GM12878 (cell line): ENCODE data around the gene SNAPIN. TPM values are rescaled to one million over a fixed set of nuclear protein-coding genes. Genes with fewer than 3 reads are reported as not detected.

Experiments
- CBFB ChIP-seq: IDR thresholded peaks from 2 replicates; pipeline ENCODE4 v1.6.1; 2016; ENCODE audit warnings: antibody characterized with exemption, low read depth
- MYB ChIP-seq: fragments of 150-350 bp; IDR thresholded peaks from 2 replicates; pipeline ENCODE4 v1.6.1; 2014; ENCODE audit warnings: mild to moderate bottlenecking, low read depth, low read length, borderline replicate concordance
- polyA plus RNA-seq, 11 experiments: library from polyadenylated mRNA; depleted of rRNA in 4 of 11; unstranded in 6 of 11; stranded (reverse) in 5 of 11; fragments of >200 nt; fragmentation: Nextera tagmentation in 4 of 11; fragmentation: Illumina TruSeq in 1 of 11; extraction: Ambion mirVana in 4 of 11; extraction: Trizol in 1 of 11; gene quantifications; 1 replicate in 1 of 11; 2 replicates in 10 of 11; pipeline versions ENCODE4 v1.2.1 to v1.2.3, GENCODE V29; 2011 to 2016; ENCODE audit warnings: inconsistent platforms in 2 of 11, missing spikeins in 2 of 11, low read depth in 1 of 11
- total RNA-seq, 4 experiments: library from RNA; depleted of rRNA in 3 of 4; stranded (reverse); fragments of >200 nt in 3 of 4; fragmentation: Illumina TruSeq in 1 of 4; extraction: Trizol in 1 of 4; gene quantifications; 2 replicates each; pipeline versions ENCODE4 v1.2.1 to v1.2.3, GENCODE V29; 2013 to 2021
- TF ChIP-seq, protein P1 (sequence below): IDR thresholded peaks from 2 replicates; pipeline ENCODE4 v1.6.1; 2011; ENCODE audit warnings: mild to moderate bottlenecking, low read depth, low read length, moderate library complexity; ENCODE audit not compliant: insufficient replicate concordance
- TF ChIP-seq, protein P2 (sequence below): fragments of 450-650 bp; formaldehyde crosslinking; IDR thresholded peaks from 2 replicates; pipeline ENCODE4 v1.5.0; 2022; ENCODE audit warnings: mild to moderate bottlenecking, missing genetic modification characterization
- TF ChIP-seq, protein P3 (sequence below): fragments of 450-650 bp; conservative IDR thresholded peaks from 2 replicates; pipeline ENCODE4 v1.6.1; 2017; ENCODE audit warnings: mild to moderate bottlenecking, moderate library complexity

Gene SNAPIN
- total and polyA plus RNA-seq, 10 of the 15 experiments (the other 5 are each of a cell fraction or from before 2014, with no cell fraction given) = 12.4 to 78.1 (median 38.6) TPM

DNA sequence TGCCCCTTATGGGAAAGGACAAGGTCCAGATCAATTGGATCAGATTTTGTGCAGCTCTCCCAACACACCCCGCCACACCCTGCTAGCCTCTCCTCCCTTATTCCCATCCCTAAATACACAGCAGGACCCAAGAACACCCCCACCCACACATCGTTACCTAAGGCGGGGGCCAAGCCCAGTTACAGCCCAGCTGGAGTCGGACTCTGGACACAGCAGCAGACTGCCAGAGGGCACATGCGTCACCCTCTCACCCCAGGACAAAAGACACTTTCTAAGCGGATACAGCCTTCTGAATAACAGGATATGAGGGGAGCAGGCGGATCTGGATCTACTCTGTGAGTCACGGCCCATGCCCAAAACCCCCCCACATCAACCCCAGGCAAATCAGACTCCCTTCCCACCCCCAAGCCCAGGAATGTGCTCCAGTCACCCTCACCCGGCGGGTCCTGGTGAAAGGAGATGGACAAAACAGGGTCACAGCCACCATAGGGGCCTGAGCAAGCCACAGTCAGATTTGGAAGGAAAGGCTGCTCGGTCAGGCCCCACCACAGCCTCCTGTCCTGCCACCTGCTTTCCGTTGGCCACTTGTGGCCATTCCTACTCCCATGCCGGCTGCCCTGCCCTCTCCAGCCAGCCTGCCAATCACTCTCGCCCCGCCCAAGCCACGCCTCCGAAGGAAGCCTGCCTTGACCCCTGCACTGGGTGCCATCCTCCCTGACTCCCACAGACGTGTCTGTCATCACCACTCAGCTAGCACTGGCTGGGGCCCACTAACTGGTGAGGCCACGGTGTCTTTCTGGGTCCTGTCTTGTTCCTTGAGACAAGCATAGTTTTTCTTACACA is 49.5 kb upstream of the SNAPIN start (continued):
- no peak for TF ChIP-seq CBFB
- no peak for TF ChIP-seq MYB
- TF ChIP-seq, protein P1, sequence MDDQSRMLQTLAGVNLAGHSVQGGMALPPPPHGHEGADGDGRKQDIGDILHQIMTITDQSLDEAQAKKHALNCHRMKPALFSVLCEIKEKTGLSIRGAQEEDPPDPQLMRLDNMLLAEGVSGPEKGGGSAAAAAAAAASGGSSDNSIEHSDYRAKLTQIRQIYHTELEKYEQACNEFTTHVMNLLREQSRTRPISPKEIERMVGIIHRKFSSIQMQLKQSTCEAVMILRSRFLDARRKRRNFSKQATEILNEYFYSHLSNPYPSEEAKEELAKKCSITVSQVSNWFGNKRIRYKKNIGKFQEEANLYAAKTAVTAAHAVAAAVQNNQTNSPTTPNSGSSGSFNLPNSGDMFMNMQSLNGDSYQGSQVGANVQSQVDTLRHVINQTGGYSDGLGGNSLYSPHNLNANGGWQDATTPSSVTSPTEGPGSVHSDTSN = peak; percentile 45
- TF ChIP-seq, protein P2, sequence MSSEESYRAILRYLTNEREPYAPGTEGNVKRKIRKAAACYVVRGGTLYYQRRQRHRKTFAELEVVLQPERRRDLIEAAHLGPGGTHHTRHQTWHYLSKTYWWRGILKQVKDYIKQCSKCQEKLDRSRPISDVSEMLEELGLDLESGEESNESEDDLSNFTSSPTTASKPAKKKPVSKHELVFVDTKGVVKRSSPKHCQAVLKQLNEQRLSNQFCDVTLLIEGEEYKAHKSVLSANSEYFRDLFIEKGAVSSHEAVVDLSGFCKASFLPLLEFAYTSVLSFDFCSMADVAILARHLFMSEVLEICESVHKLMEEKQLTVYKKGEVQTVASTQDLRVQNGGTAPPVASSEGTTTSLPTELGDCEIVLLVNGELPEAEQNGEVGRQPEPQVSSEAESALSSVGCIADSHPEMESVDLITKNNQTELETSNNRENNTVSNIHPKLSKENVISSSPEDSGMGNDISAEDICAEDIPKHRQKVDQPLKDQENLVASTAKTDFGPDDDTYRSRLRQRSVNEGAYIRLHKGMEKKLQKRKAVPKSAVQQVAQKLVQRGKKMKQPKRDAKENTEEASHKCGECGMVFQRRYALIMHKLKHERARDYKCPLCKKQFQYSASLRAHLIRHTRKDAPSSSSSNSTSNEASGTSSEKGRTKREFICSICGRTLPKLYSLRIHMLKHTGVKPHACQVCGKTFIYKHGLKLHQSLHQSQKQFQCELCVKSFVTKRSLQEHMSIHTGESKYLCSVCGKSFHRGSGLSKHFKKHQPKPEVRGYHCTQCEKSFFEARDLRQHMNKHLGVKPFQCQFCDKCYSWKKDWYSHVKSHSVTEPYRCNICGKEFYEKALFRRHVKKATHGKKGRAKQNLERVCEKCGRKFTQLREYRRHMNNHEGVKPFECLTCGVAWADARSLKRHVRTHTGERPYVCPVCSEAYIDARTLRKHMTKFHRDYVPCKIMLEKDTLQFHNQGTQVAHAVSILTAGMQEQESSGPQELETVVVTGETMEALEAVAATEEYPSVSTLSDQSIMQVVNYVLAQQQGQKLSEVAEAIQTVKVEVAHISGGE (CRISPR knock-in tag) = no peak
- TF ChIP-seq, protein P3, sequence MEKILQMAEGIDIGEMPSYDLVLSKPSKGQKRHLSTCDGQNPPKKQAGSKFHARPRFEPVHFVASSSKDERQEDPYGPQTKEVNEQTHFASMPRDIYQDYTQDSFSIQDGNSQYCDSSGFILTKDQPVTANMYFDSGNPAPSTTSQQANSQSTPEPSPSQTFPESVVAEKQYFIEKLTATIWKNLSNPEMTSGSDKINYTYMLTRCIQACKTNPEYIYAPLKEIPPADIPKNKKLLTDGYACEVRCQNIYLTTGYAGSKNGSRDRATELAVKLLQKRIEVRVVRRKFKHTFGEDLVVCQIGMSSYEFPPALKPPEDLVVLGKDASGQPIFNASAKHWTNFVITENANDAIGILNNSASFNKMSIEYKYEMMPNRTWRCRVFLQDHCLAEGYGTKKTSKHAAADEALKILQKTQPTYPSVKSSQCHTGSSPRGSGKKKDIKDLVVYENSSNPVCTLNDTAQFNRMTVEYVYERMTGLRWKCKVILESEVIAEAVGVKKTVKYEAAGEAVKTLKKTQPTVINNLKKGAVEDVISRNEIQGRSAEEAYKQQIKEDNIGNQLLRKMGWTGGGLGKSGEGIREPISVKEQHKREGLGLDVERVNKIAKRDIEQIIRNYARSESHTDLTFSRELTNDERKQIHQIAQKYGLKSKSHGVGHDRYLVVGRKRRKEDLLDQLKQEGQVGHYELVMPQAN = no peak
